HepG2 (cell line): ENCODE results near the gene STK38L. TPM values are rescaled to one million over a fixed set of nuclear protein-coding genes. Genes with fewer than 3 reads are reported as not detected.
A peak's percentile ranks its signal among the peaks of the same experiment; 100 is the strongest.

ENCODE experiments used
- ARNT2 ChIP-seq: sonication (generic); formaldehyde crosslinking; IDR thresholded peaks from 2 replicates; pipeline ENCODE4 v1.8.0; 2022; ENCODE audit warnings: mild to moderate bottlenecking, low read depth, missing genetic modification reagents, moderate library complexity
- CCDC6 ChIP-seq: sonication (generic); formaldehyde crosslinking; IDR thresholded peaks from 2 replicates; pipeline ENCODE4 v1.8.1; 2022; ENCODE audit warnings: mild to moderate bottlenecking, missing genetic modification reagents, moderate library complexity
- CREB1 ChIP-seq, 2 experiments: fragments of 450-650 bp in 1 of 2; IDR thresholded peaks; 2 replicates each; pipeline ENCODE4 v1.6.1; 2016 to 2017; ENCODE audit warnings: control low read depth in 1 of 2, mild to moderate bottlenecking in 1 of 2, missing compliant biosample characterization in 1 of 2, missing genetic modification characterization in 1 of 2
- FOXP4 ChIP-seq: sonication (generic); formaldehyde crosslinking; IDR thresholded peaks from 2 replicates; pipeline ENCODE4 v1.4.0; 2020; ENCODE audit warnings: missing genetic modification reagents
- HCFC1 ChIP-seq: fragments of 150-350 bp; IDR thresholded peaks from 2 replicates; pipeline ENCODE4 v1.6.1; 2014; ENCODE audit warnings: low read depth, low read length
- HINFP ChIP-seq: sonication (generic); formaldehyde crosslinking; IDR thresholded peaks from 2 replicates; pipeline ENCODE4 v1.4.0; 2020; ENCODE audit warnings: low read depth, mild to moderate bottlenecking, missing genetic modification reagents
- HNF4A ChIP-seq: sonication (generic); formaldehyde crosslinking; IDR thresholded peaks from 2 replicates; pipeline ENCODE4 v1.4.0; 2020; ENCODE audit warnings: missing genetic modification reagents
- IRF2 ChIP-seq: IDR thresholded peaks from 2 replicates; pipeline ENCODE4 v1.6.1; 2018; ENCODE audit warnings: missing genetic modification reagents, missing compliant biosample characterization
- MIXL1 ChIP-seq: IDR thresholded peaks from 2 replicates; pipeline ENCODE4 v1.6.1; 2016
- MNT ChIP-seq: fragments of 450-650 bp; IDR thresholded peaks from 2 replicates; pipeline ENCODE4 v1.6.1; 2016
- PBX2 ChIP-seq: IDR thresholded peaks from 2 replicates; pipeline ENCODE4 v1.6.1; 2016; ENCODE audit warnings: control low read depth
- PHF8 ChIP-seq: sonication (generic); formaldehyde crosslinking; IDR thresholded peaks from 2 replicates; pipeline ENCODE4 v1.5.0; 2020; ENCODE audit warnings: missing genetic modification reagents
- RFXAP ChIP-seq: sonication (generic); formaldehyde crosslinking; IDR thresholded peaks from 2 replicates; pipeline ENCODE4 v1.4.0; 2020; ENCODE audit warnings: missing genetic modification reagents, borderline replicate concordance
- RORA ChIP-seq: sonication (generic); formaldehyde crosslinking; IDR thresholded peaks from 2 replicates; pipeline ENCODE4 v1.5.0; 2020; ENCODE audit warnings: mild to moderate bottlenecking, missing genetic modification reagents, moderate library complexity
- ZBTB7A ChIP-seq: sonication (generic); formaldehyde crosslinking; IDR thresholded peaks from 2 replicates; pipeline ENCODE4 v1.8.0; 2022; ENCODE audit warnings: mild to moderate bottlenecking, missing genetic modification reagents
- ZNF138 ChIP-seq: sonication (generic); formaldehyde crosslinking; IDR thresholded peaks from 2 replicates; pipeline ENCODE4 v1.5.0; 2020; ENCODE audit warnings: mild to moderate bottlenecking, low read depth, missing genetic modification reagents
- ZNF232 ChIP-seq: sonication (generic); formaldehyde crosslinking; IDR thresholded peaks from 2 replicates; pipeline ENCODE4 v1.4.0; 2020; ENCODE audit warnings: missing genetic modification reagents, borderline replicate concordance
- ZNF326 ChIP-seq: sonication (generic); formaldehyde crosslinking; IDR thresholded peaks from 2 replicates; pipeline ENCODE4 v1.4.0; 2020; ENCODE audit warnings: missing genetic modification reagents, borderline replicate concordance
- polyA plus RNA-seq, 8 experiments: library from polyadenylated mRNA; depleted of rRNA in 3 of 8; stranded (reverse) in 7 of 8; unstranded in 1 of 8; fragments of >200 nt; fragmentation: Illumina TruSeq in 4 of 8; extraction: Trizol in 4 of 8; gene quantifications; 2 replicates each; pipeline versions ENCODE4 v1.2.1 to v1.2.3, GENCODE V29; 2011 to 2016; ENCODE audit warnings: low read depth in 4 of 8, missing spikeins in 1 of 8, mixed read lengths in 1 of 8; ENCODE audit not compliant: insufficient read depth in 1 of 8
- total RNA-seq, 5 experiments: library from RNA; depleted of rRNA; stranded (reverse); fragments of >200 nt; fragmentation: Illumina TruSeq; extraction: Trizol; gene quantifications; 2 replicates each; pipeline ENCODE4 v1.2.3, GENCODE V29; 2016; ENCODE audit warnings: low read depth in 1 of 5
- TF ChIP-seq, protein P1 (sequence below): IDR thresholded peaks from 2 replicates; pipeline ENCODE4 v1.6.1; 2018; ENCODE audit warnings: missing genetic modification reagents, mild to moderate bottlenecking, missing compliant biosample characterization
- TF ChIP-seq, protein P2 (sequence below): sonication (generic); formaldehyde crosslinking; IDR thresholded peaks from 2 replicates; pipeline ENCODE4 v1.4.0; 2020; ENCODE audit warnings: missing genetic modification reagents, mild to moderate bottlenecking, borderline replicate concordance

STK38L gene
- total and polyA plus RNA-seq, 2 of the 13 experiments (the other 11 are each of a cell fraction or from before 2014, with no cell fraction given): 6.1 to 26.4 TPM

DNA sequence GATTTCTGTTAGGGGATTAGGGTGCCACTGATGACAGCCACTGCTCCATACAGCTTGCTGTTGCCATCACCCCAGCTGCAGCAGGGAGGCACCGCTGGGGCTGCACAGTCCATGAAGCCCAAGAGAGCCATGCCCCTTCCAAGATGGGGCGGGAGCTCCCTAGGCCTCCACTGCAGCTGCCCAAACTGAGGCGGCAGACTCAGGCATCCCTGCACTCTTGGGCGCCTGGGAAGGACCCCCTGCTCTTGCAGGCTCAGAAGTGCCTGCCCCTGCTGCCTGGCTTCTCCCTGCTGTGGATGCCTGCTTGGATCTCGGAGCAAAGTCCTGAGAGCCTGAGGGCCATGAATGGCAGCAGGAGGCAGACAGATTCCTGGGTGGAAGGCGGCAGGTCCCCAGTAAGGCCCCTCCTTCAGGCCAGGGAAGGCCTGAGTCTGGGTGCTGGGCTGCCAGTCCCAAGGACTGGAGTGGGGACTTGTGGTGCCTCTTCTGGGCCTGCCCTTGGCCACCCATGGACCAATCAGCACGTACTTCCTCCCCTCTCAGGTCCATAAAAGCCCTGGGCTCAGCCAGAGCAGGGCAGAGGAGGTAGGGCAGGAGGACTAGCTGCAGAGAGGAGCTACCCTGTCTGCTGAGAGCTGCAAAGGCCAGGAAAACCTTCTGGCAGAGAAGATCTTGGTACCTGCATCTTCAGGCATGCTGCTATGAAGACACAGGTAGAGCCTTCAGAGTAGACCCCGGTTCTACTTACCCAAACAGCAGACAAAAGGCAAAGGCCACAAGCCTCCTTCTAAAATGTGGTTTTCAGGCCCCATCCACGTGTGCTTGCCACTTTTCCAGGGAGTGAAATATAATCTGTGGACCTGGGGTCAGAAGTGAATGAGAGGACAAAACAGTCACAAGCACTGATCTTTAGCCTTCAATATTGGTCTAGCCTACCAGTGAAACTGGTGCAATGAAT, 30.0 kb upstream of the STK38L start (continued):
- TF ChIP-seq, protein P1, sequence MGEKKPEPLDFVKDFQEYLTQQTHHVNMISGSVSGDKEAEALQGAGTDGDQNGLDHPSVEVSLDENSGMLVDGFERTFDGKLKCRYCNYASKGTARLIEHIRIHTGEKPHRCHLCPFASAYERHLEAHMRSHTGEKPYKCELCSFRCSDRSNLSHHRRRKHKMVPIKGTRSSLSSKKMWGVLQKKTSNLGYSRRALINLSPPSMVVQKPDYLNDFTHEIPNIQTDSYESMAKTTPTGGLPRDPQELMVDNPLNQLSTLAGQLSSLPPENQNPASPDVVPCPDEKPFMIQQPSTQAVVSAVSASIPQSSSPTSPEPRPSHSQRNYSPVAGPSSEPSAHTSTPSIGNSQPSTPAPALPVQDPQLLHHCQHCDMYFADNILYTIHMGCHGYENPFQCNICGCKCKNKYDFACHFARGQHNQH (CRISPR knock-in tag): peak; percentile 70
- peak; percentile 53 for TF ChIP-seq CCDC6 (CRISPR knock-in tag)
- no peak for TF ChIP-seq CREB1 (IDR thresholded peaks at IDR 0.05)
- TF ChIP-seq CREB1 (CRISPR knock-in tag; IDR thresholded peaks at IDR 0.05): peak; percentile 47; the same call in 1 of the 2 replicates
- TF ChIP-seq MNT: peak; percentile 75
- TF ChIP-seq, protein P2, sequence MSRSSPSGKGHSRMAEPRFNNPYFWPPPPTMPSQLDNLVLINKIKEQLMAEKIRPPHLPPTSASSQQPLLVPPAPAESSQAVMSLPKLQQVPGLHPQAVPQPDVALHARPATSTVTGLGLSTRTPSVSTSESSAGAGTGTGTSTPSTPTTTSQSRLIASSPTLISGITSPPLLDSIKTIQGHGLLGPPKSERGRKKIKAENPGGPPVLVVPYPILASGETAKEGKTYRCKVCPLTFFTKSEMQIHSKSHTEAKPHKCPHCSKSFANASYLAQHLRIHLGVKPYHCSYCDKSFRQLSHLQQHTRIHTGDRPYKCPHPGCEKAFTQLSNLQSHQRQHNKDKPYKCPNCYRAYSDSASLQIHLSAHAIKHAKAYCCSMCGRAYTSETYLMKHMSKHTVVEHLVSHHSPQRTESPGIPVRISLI (CRISPR knock-in tag): 0 out of 2 replicates have a peak, but pooled peaks have one; percentile 49
- TF ChIP-seq RFXAP (CRISPR knock-in tag): no peak
- peak; percentile 82 for TF ChIP-seq PHF8 (CRISPR knock-in tag)
- TF ChIP-seq PBX2 (CRISPR knock-in tag): no peak
- TF ChIP-seq HINFP: peak; percentile 90
- no peak for TF ChIP-seq ZNF138 (CRISPR knock-in tag)
- no peak for TF ChIP-seq RORA (CRISPR knock-in tag)
- no peak for TF ChIP-seq IRF2 (CRISPR knock-in tag)
- no peak for TF ChIP-seq ZNF326 (CRISPR knock-in tag)
- TF ChIP-seq HNF4A (CRISPR knock-in tag): peak; percentile 96
- TF ChIP-seq MIXL1: peak; percentile 45; the same call in 1 of the 2 replicates
- TF ChIP-seq FOXP4 (CRISPR knock-in tag): 0 out of 2 replicates have a peak, but pooled peaks have one; percentile 18
- peak; percentile 71; the same call in 1 of the 2 replicates for TF ChIP-seq ZBTB7A (CRISPR knock-in tag)
- TF ChIP-seq HCFC1: no peak
- TF ChIP-seq ARNT2: peak; percentile 83; the same call in 1 of the 2 replicates
- no peak for TF ChIP-seq ZNF232 (CRISPR knock-in tag)
